Spleen (tissue), 11 donors: Measurements from ENCODE around the gene ZBTB7C. TPM values are rescaled to one million over a fixed set of nuclear protein-coding genes. Genes with fewer than 3 reads are reported as not detected.

Experiments
- DNase-seq: peaks from one replicate; pipeline ENCODE4 v3.0.0-alpha.2; 2020
- H3K27ac ChIP-seq, 8 donors: fragments of 200-600 bp; sonication (generic) in 7 of 8; 1 replicate in 4 of 8; 2 replicates in 4 of 8; pipeline versions ENCODE4 v1.5.0 to v1.8.0; 2016 to 2021; ENCODE audit warnings: inconsistent platforms in 4 of 8, mild to moderate bottlenecking in 4 of 8, moderate library complexity in 1 of 8
- H3K27me3 ChIP-seq, 7 donors: fragments of 200-600 bp; sonication (generic) in 6 of 7; replicated peaks in 1 of 7; 1 replicate in 4 of 7; 2 replicates in 3 of 7; pipeline versions ENCODE4 v1.5.0 to v1.8.0; 2016 to 2021; ENCODE audit warnings: inconsistent platforms in 3 of 7, mild to moderate bottlenecking in 1 of 7
- H3K36me3 ChIP-seq, 6 donors: fragments of 200-600 bp; sonication (generic) in 5 of 6; 1 replicate in 4 of 6; 2 replicates in 2 of 6; pipeline versions ENCODE4 v1.5.0 to v1.8.0; 2016 to 2021; ENCODE audit warnings: inconsistent platforms in 2 of 6
- H3K4me1 ChIP-seq, 6 donors: fragments of 200-600 bp; sonication (generic) in 5 of 6; 1 replicate in 3 of 6; 2 replicates in 3 of 6; pipeline versions ENCODE4 v1.5.0 to v1.8.0; 2016 to 2021; ENCODE audit warnings: inconsistent platforms in 3 of 6
- H3K4me3 ChIP-seq, 8 donors: fragments of 200-600 bp; sonication (generic) in 7 of 8; 1 replicate in 4 of 8; 2 replicates in 4 of 8; pipeline versions ENCODE4 v1.5.0 to v1.8.0; 2016 to 2021; ENCODE audit warnings: inconsistent platforms in 4 of 8, mild to moderate bottlenecking in 4 of 8, moderate library complexity in 2 of 8
- H3K9me3 ChIP-seq, 8 donors: fragments of 200-600 bp; sonication (generic) in 7 of 8; 1 replicate in 4 of 8; 2 replicates in 4 of 8; pipeline versions ENCODE4 v1.5.0 to v1.8.0; 2016 to 2021; ENCODE audit warnings: inconsistent platforms in 4 of 8
- POLR2A ChIP-seq, 3 donors: fragments of 450-650 bp; IDR thresholded peaks; one replicate each; pipeline ENCODE4 v1.5.1; 2017; ENCODE audit warnings: antibody characterized with exemption in 3 of 3, mild to moderate bottlenecking in 1 of 3
- POLR2AphosphoS5 ChIP-seq, 3 donors: sonication (generic); formaldehyde crosslinking; IDR thresholded peaks; one replicate each; pipeline ENCODE4 v1.5.1; 2017; ENCODE audit warnings: antibody characterized with exemption in 3 of 3
- WGBS, 5 donors: extraction: QIAGEN DNeasy Blood & Tissue Kit in 3 of 5; methylation state at CpG; one replicate each; pipeline versions ENCODE4 v1.1.5 to v1.1.7; 2013 to 2018; 5-methylcytosine and 5-hydroxymethylcytosine counted together
- intact Hi-C: fragments of 100-400 bp; cut with DNase I; formaldehyde crosslinking; loops from one replicate; pipeline ENCODE4 v1.15.0; 2023; ENCODE audit warnings: low total_unique reads
- polyA plus RNA-seq, 3 donors: library from polyadenylated mRNA; stranded (reverse); fragments of 200-250 nt; gene quantifications; one replicate each; pipeline ENCODE4 v1.2.1, GENCODE V29; 2013
- total RNA-seq, 7 donors: library from RNA; depleted of rRNA in 3 of 7; stranded (reverse); fragments of >200 nt in 3 of 7; fragmentation: NEBNext Ultra II Directional in 4 of 7; extraction: Animal tissue kit (Norgen Biotek cat#: 25700) in 4 of 7; gene quantifications; one replicate each; pipeline versions ENCODE4 v1.1.0 to v1.2.1, GENCODE V29; 2016 to 2021
- TF ChIP-seq, protein P1 (sequence below), 11 experiments: fragments of 200-600 bp in 7 of 11; fragments of 450-650 bp in 4 of 11; sonication (generic) in 4 of 11; IDR thresholded peaks in 8 of 11; conservative IDR thresholded peaks in 3 of 11; 1 replicate in 7 of 11; 2 replicates in 4 of 11; pipeline versions ENCODE4 v1.4.0 to v1.8.0; 2016 to 2021; ENCODE audit warnings: antibody characterized with exemption in 11 of 11, inconsistent platforms in 4 of 11, mild to moderate bottlenecking in 1 of 11
- donor health status: healthy with polysubstance abuse.
- donor health status: DM: no; HTN: no; CAD: no; lungs with moderate emphysema.
- donor health status: DM: no; HTN: no; CAD: no.
- donor health status: Bipolar disorder and iron deficiency.
- donor health status: healthy.
- donor health status: DM: no; HTN: no; CAD: no.
- donor health status: DM: yes; HTN: yes; CAD: no.

Gene ZBTB7C
- total and polyA plus RNA-seq, 10 donors = 1.00 to 64.2 (median 18.8) TPM

DNA sequence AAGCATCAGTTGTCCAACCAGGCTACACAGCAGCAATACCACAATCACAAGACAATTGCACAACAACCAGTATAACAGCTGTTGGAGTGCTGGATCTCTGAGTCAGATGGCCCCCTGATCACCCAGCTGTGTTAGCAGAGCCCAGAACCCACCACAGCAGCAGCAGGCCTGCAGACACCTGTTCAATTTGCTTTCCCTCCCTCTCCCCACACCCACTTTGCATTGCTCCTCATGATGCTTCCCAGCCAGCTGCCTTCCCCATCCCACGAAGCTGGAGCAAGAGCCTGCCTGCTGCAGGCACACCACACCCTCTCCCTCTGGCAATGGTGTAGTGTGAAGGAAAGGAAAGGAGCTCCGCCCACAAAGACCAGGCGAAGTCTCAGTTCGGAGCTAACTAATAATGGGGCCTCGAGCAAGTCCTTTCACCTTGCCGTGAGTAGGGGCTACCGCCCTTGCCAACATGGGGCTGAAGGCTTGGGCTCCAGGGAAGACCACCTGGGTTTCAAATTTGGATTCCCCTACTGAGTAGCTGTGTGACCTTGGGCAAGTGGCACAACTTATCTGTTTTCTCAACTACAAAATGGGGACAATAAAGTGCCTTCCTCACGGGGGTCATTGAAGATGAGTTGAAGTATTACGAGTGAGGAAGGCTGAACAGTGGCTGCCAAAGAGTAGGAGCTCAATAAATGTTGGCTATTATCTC, 19.4 kb upstream of the ZBTB7C start:
- H3K4me1 ChIP-seq = peaks cover 0 to 3% (median 0%) of the 10 kb centered on the region in 6 donors
- peaks cover 0 to 23% (median 0%) of the 10 kb centered on the region in 7 donors for H3K27me3 ChIP-seq
- DNase-seq = no peak
- H3K4me3 ChIP-seq = no peak overlapping the region
- TF ChIP-seq, protein P1, sequence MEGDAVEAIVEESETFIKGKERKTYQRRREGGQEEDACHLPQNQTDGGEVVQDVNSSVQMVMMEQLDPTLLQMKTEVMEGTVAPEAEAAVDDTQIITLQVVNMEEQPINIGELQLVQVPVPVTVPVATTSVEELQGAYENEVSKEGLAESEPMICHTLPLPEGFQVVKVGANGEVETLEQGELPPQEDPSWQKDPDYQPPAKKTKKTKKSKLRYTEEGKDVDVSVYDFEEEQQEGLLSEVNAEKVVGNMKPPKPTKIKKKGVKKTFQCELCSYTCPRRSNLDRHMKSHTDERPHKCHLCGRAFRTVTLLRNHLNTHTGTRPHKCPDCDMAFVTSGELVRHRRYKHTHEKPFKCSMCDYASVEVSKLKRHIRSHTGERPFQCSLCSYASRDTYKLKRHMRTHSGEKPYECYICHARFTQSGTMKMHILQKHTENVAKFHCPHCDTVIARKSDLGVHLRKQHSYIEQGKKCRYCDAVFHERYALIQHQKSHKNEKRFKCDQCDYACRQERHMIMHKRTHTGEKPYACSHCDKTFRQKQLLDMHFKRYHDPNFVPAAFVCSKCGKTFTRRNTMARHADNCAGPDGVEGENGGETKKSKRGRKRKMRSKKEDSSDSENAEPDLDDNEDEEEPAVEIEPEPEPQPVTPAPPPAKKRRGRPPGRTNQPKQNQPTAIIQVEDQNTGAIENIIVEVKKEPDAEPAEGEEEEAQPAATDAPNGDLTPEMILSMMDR (IDR thresholded peaks at IDR 0.05 in 8 of 11, conservative IDR thresholded peaks at IDR 0.05 in 3 of 11) = no peak
- no peaks in the 10 kb centered on the region for H3K9me3 ChIP-seq
- no peak overlapping the region for H3K27ac ChIP-seq
- H3K36me3 ChIP-seq = no peaks in the 10 kb centered on the region
- intact Hi-C loops = no loop called here
- WGBS, 5 donors = 62 to 76% (median 66%) methylated on average over 9 of the region's 9 CpGs

DNA sequence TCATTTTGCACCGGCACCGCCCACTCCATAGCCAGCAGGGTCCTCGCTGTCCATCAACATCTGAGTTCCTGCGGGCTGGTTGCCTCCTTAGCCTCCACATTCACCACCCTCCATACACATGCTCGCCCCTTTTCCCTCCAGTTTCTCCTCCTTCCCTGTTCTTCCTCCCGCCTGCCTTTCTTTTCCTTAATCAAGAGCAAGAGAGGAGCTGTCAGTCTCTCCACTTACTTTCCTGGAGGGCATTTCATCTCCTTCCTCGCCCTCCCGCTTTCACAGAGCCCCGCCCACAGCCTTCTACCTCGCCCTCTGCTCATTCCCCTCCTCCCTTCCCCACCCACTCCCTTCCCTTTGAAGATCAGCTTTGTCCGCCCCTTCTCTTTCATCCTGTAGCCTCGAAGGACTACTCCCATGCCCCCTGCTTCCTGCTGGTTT, 13.8 kb upstream of the ZBTB7C start:
- Histone ChIP-seq H3K27ac (no peak overlapping the region), H3K9me3 (peaks cover 0 to 4% (median 0%) of the 10 kb centered on the region in 8 donors), H3K4me1 (no peaks in the 10 kb centered on the region), H3K36me3 (no peaks in the 10 kb centered on the region), H3K4me3 (no peak overlapping the region), H3K27me3 (peaks cover 0 to 28% (median 0%) of the 10 kb centered on the region in 7 donors)
- intact Hi-C loops = no loop called here
- 12 to 18% (median 14%) methylated on average over 12 of the region's 12 CpGs for WGBS, 5 donors
- no peak for DNase-seq
- TF ChIP-seq, protein P1 (IDR thresholded peaks at IDR 0.05 in 8 of 11, conservative IDR thresholded peaks at IDR 0.05 in 3 of 11) = no peak
- TF ChIP-seq POLR2AphosphoS5 (IDR thresholded peaks at IDR 0.05) = no peak
- TF ChIP-seq POLR2A (IDR thresholded peaks at IDR 0.05) = no peak

DNA sequence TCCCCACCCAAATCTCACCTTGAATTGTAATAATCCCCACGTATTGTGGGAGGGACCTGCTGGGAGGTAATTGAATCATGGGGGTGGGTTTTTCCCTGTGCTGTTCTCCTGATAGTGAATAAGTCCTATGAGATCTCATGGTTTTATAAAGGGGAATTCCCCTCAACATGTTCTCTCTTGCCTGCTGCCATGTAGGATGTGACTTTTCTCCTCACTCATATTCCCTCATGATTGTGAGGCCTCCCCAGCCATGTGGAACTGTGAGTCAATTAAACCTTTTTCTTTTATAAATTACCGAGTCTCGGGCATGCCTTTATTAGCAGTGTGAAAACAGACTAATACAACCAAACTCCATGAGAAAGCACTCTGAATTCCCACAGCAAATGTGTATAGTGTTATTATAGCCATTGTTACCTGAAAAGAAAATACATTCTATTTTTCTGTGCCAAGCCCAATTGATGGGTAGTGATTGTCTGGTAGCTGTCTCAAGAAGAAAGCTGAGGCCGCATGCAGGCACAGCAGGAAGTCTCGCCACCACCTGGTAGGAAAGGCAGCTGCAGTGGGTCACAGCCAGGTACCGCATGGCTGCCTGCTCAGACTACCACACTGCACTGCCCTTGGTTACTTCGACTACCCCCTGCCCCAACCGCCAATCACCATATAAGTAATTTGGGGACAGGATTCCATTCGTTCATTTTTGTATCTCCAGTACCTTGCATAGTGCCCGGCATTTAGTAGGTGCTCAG, 10.3 kb upstream of the ZBTB7C start:
- no peak for DNase-seq
- WGBS, 5 donors = 82 to 92% (median 89%) methylated on average over 10 of the region's 10 CpGs
- Histone ChIP-seq H3K36me3 (no peaks in the 10 kb centered on the region), H3K27ac (no peak overlapping the region), H3K9me3 (peaks cover 0 to 4% (median 0%) of the 10 kb centered on the region in 8 donors), H3K27me3 (peaks cover 0 to 45% (median 0%) of the 10 kb centered on the region in 7 donors), H3K4me1 (no peaks in the 10 kb centered on the region), H3K4me3 (no peak overlapping the region)
- intact Hi-C loops = no loop called here
- no peak for TF ChIP-seq POLR2AphosphoS5 (IDR thresholded peaks at IDR 0.05)
- TF ChIP-seq, protein P1 (IDR thresholded peaks at IDR 0.05 in 8 of 11, conservative IDR thresholded peaks at IDR 0.05 in 3 of 11) = no peak
- TF ChIP-seq POLR2A (IDR thresholded peaks at IDR 0.05) = no peak
